DOHH2 (cell line): Measurements from ENCODE around the gene B4GALNT4.
"Not testable (repeated sequence)": the region's sequence is repeated elsewhere in the genome, so short reads cannot be mapped to it uniquely, and the experiment has no call there.

Experiments used
- H3F3A ChIP-seq: fragments of 200-600 bp; sonication (generic), shearing (Covaris generic); 2 replicates; pipeline ENCODE4 v1.6.0; 2016; ENCODE audit warnings: antibody characterized with exemption, mild to moderate bottlenecking; ENCODE audit not compliant: control insufficient read depth, insufficient read depth
- H3K27ac ChIP-seq: fragments of 200-600 bp; sonication (generic); 2 replicates; pipeline ENCODE4 v1.5.1; 2014; ENCODE audit warnings: low read depth, mild to moderate bottlenecking, low read length, moderate library complexity
- H3K27me3 ChIP-seq: fragments of 200-600 bp; sonication (generic); 2 replicates; pipeline ENCODE4 v1.6.1; 2014; ENCODE audit warnings: mild to moderate bottlenecking, low read length, mixed read lengths; ENCODE audit not compliant: control insufficient read depth
- H3K36me3 ChIP-seq: fragments of 200-600 bp; sonication (generic); 2 replicates; pipeline ENCODE4 v1.6.1; 2014; ENCODE audit warnings: mild to moderate bottlenecking, low read length, moderate library complexity, mixed read lengths; ENCODE audit not compliant: control insufficient read depth
- H3K4me1 ChIP-seq: fragments of 200-600 bp; sonication (generic); 2 replicates; pipeline ENCODE4 v1.6.1; 2014; ENCODE audit warnings: mild to moderate bottlenecking, low read length, mixed read lengths; ENCODE audit not compliant: control insufficient read depth
- H3K4me2 ChIP-seq: fragments of 200-600 bp; sonication (generic); 2 replicates; pipeline ENCODE4 v1.6.0; 2014; ENCODE audit warnings: mild to moderate bottlenecking, low read length, moderate library complexity
- H3K4me3 ChIP-seq: fragments of 200-600 bp; sonication (generic); 2 replicates; pipeline ENCODE4 v1.5.1; 2014; ENCODE audit warnings: mild to moderate bottlenecking, low read length, mixed read lengths
- H3K79me2 ChIP-seq: fragments of 200-600 bp; sonication (generic); 2 replicates; pipeline ENCODE4 v1.6.1; 2014; ENCODE audit warnings: mild to moderate bottlenecking, low read length, mixed read lengths; ENCODE audit not compliant: control insufficient read depth
- H3K9me2 ChIP-seq: fragments of 200-600 bp; sonication (generic); replicated peaks from 2 replicates; pipeline ENCODE4 v1.6.1; 2014; ENCODE audit warnings: mild to moderate bottlenecking, low read length, mixed read lengths; ENCODE audit not compliant: control insufficient read depth
- H3K9me3 ChIP-seq: fragments of 200-600 bp; sonication (generic); 2 replicates; pipeline ENCODE4 v1.6.1; 2014; ENCODE audit warnings: antibody characterized with exemption, low read length, mixed read lengths; ENCODE audit not compliant: control insufficient read depth, insufficient read depth
- H4K20me1 ChIP-seq: fragments of 200-600 bp; sonication (generic); 2 replicates; pipeline ENCODE4 v1.6.0; 2014; ENCODE audit warnings: low read depth, mild to moderate bottlenecking, antibody characterized with exemption, low read length, moderate library complexity; ENCODE audit not compliant: control insufficient read depth, insufficient read depth
- EZH2phosphoT487 ChIP-seq: fragments of 200-600 bp; sonication (generic); IDR thresholded peaks from 2 replicates; pipeline ENCODE4 v1.6.1; 2017; ENCODE audit warnings: borderline replicate concordance, mild to moderate bottlenecking, antibody characterized with exemption, low read length, moderate library complexity, mixed read lengths
- TF ChIP-seq, protein P1 (sequence below): fragments of 200-600 bp; sonication (generic); IDR thresholded peaks from one replicate; pipeline ENCODE4 v1.5.1; 2014; ENCODE audit warnings: antibody characterized with exemption, mild to moderate bottlenecking, low read depth, low read length; ENCODE audit not compliant: poor library complexity, severe bottlenecking

The B4GALNT4 gene

DNA sequence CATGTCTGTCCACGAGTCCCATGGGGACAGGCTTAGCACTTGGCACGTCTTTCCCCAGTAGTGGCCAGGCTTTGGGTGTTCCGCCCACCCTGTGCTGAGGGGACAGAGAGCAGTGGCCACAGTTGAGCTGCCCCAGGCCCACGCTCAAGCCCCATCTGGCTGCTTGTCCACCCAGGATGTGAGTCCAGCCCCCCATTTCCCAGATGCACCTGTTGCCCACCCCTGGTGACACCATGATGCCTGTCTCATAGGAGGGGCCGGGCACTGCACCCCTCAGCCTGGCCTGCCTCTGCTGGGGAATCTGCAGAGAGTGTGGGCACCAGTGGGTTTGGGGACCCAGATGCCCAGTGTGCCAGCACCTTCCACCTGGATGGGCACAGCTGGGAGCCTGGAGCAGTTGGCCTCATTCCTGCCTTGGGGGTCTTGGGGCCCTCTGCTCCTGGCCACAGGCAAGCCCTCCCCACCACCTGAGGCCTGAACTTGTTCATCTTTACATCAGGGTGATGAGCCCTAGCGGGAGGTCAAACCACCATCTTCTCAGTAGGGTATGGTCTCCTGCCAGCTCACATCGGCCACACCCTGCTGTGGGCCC is 39.8 kb downstream of the B4GALNT4 start:
- H3F3A ChIP-seq, result no peaks in the 10 kb centered on the region
- H3K4me1 ChIP-seq, result peaks cover 12% of the 10 kb centered on the region
- no peak overlapping the region for H3K27ac ChIP-seq
- no peaks in the 10 kb centered on the region for H3K27me3 ChIP-seq
- no peaks in the 10 kb centered on the region for H3K9me2 ChIP-seq
- no peaks in the 10 kb centered on the region for H4K20me1 ChIP-seq
- TF ChIP-seq EZH2phosphoT487, result no peak
- TF ChIP-seq, protein P1, sequence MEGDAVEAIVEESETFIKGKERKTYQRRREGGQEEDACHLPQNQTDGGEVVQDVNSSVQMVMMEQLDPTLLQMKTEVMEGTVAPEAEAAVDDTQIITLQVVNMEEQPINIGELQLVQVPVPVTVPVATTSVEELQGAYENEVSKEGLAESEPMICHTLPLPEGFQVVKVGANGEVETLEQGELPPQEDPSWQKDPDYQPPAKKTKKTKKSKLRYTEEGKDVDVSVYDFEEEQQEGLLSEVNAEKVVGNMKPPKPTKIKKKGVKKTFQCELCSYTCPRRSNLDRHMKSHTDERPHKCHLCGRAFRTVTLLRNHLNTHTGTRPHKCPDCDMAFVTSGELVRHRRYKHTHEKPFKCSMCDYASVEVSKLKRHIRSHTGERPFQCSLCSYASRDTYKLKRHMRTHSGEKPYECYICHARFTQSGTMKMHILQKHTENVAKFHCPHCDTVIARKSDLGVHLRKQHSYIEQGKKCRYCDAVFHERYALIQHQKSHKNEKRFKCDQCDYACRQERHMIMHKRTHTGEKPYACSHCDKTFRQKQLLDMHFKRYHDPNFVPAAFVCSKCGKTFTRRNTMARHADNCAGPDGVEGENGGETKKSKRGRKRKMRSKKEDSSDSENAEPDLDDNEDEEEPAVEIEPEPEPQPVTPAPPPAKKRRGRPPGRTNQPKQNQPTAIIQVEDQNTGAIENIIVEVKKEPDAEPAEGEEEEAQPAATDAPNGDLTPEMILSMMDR, result no peak
- no peak overlapping the region for H3K4me3 ChIP-seq
- H3K36me3 ChIP-seq, result no peaks in the 10 kb centered on the region
- H3K4me2 ChIP-seq, result no peak overlapping the region
- no peaks in the 10 kb centered on the region for H3K9me3 ChIP-seq
- no peaks in the 10 kb centered on the region for H3K79me2 ChIP-seq

GRCh38 chr11:409600-410483 is 40.5 kb downstream of the B4GALNT4 start:
- no peaks in the 10 kb centered on the region for H3K36me3 ChIP-seq
- H3K79me2 ChIP-seq, result no peaks in the 10 kb centered on the region
- H3K9me3 ChIP-seq, result no peaks in the 10 kb centered on the region
- H3K4me1 ChIP-seq, result peaks cover 18% of the 10 kb centered on the region
- no peak overlapping the region for H3K4me2 ChIP-seq
- H3K9me2 ChIP-seq, result no peaks in the 10 kb centered on the region
- no peak overlapping the region for H3K27ac ChIP-seq
- H4K20me1 ChIP-seq, result no peaks in the 10 kb centered on the region
- TF ChIP-seq, protein P1, result no peak
- TF ChIP-seq EZH2phosphoT487, result no peak
- peaks cover 5% of the 10 kb centered on the region; the same call in 1 of the 2 replicates for H3K27me3 ChIP-seq
- no peak overlapping the region for H3K4me3 ChIP-seq
- no peaks in the 10 kb centered on the region for H3F3A ChIP-seq

- not testable (repeated sequence) for H3K9me3 ChIP-seq, H3F3A ChIP-seq, H3K9me2 ChIP-seq, H3K36me3 ChIP-seq, H3K4me3 ChIP-seq, H4K20me1 ChIP-seq, H3K79me2 ChIP-seq, H3K27ac ChIP-seq, H3K27me3 ChIP-seq, H3K4me2 ChIP-seq
- H3K4me1 ChIP-seq, result peaks cover 27% of the 10 kb centered on the region
Observed at GRCh38 chr11:410711-411110, 41.4 kb downstream of the B4GALNT4 start.

- Histone ChIP-seq H3K27me3 (peaks cover 13% of the 10 kb centered on the region), H3K4me1 (peaks cover 29% of the 10 kb centered on the region)
- not testable (repeated sequence) for H3K79me2 ChIP-seq, H3K4me2 ChIP-seq, H3K27ac ChIP-seq, H4K20me1 ChIP-seq, H3K9me3 ChIP-seq, H3K4me3 ChIP-seq, H3K9me2 ChIP-seq, H3K36me3 ChIP-seq, H3F3A ChIP-seq
Observed at GRCh38 chr11:411520-411919, 42.2 kb downstream of the B4GALNT4 start.
